HG03439 (cell line): Measurements from ENCODE around the gene CIROP.

ENCODE experiments used
- ATAC-seq: cut with Tn5 transposase; IDR thresholded peaks from one replicate; pipeline ENCODE4 v1.9.1; 2021; ENCODE audit warnings: mild to moderate bottlenecking, moderate library complexity; ENCODE audit not compliant: unreplicated experiment

Gene CIROP

DNA sequence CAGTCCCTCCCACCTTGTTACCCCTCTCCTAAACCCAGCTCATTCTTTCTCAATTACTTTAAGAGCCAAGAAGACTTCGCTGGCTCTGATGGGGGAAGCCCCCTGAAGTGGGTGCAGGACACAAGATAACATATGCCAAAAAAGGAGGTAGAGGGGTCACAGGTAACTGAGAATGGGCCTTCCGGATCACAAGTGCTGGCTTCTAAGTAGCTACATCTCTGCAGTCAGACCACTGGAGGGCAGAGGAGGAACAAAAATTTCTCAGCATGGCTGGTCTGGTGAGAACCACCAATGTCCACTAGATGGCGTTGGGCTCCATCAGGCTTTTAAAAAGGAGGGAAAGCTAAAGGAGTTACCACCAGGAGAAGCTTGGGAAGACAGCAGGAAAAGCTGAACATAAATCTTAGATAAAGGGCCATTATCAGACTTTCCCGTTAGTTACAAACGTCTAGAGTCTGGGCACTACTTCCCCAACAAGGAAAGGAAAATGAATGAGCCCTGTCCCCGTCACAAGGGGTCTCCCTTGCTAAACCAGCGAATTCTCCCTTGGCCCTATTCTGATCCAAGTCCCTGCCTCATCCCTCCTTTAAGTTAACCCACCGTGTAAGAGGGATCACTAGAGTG is 35.9 kb downstream of the CIROP start:
- ATAC-seq, result peak; percentile 67

DNA sequence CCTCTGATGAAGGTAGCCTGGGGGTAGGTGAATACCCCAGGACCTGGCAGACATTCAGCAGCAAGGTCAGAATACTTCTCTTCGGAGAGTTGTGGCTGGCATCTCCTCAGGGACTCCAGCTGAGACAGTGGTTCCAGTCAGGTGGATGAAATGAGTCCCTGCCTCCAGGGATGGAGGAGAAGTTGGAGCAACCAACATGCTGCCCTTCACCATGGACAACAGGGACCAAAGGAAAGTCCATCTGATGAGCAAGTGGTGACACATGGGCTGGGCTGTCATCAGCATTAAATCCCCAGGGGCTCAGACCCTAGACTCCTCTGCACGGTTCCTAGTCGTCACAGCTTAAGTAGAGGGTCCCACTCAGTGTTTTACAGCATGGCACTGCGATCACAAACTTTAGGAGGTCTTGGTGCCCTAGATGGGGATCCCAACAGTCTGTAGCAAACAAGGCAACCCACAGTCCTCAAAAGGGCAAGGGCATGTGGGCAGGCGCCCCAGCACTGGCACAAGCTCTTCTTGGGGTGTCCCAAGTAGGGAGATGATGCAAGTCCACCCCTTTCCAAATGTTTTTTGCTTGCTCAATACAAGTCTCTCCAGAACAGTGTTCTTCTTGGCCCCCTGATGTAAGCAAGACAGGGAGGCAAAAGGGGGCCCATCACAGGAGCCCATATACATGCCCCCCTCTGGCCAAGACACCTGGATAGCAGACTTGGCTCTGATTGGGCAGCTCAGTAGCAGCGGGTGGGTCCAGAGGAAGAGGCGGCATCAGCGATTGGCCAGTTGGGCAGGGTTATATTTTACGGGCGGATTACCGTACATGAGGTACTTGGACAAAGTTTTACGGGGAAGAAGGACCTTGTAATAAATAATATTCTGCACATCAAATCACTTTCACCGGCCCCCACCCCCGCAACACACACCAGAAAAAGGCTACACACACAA is 36.7 kb downstream of the CIROP start:
- no peak for ATAC-seq

DNA sequence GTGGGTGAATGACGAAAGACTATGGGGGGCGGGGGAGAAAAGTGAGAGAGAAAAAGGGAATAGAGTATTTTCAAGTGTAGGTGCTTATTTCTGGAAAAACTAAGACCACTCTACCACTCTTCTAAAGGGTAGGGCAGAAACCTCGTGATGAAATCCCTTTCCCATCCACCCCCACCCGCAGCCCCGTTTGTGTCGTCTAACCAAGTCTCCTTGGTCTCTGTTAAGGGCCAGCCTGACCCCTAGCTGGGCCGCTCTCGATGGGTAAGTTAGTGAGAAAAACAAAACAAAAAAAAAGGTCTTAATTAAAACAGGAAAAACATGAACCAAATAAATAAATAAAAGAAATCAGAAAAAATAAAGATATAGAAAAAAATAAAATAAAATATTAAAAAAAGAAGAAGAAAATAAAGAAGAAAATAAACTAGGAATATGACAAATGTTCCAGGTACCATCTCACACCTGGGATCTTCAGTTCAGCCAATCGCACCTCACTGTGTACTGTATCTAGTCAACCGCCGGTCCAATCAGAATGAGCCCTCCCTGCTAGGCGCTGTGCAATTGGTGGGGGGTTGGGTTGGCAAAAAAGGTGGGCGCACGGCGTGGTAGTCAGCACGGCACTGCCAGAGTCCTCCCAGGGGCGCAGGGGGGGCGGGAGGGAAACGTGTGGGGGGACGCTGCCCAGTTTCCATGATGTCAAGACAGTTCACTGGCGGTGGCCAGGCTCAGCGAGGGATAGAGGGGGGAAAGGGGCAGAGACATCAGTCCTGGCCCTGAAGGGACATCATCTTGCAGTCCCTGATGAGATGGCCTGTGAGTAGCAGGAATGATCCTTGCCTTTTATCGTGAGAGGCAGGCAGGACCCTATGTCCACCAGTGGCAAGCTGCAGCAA is 37.7 kb downstream of the CIROP start:
- no peak for ATAC-seq

DNA sequence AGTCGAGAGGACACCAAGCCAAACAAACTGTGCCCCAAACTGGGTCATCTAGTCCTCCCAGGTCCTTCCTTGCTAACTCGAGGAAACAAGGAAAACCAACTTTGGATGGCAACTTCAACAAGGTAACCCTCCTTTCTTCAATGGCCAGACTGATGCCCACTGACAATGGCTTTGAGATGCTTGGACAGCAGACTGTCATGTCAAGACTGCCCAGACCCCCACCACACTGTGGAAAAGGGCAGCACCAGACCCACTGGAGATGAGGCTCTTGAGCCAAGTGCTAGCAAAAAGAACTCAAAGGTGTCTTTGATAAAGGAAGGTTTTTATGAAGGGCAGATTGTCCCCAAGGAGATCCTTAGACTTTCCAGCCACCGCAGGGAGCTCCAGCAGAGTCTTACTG is 38.4 kb downstream of the CIROP start:
- no peak for ATAC-seq

DNA sequence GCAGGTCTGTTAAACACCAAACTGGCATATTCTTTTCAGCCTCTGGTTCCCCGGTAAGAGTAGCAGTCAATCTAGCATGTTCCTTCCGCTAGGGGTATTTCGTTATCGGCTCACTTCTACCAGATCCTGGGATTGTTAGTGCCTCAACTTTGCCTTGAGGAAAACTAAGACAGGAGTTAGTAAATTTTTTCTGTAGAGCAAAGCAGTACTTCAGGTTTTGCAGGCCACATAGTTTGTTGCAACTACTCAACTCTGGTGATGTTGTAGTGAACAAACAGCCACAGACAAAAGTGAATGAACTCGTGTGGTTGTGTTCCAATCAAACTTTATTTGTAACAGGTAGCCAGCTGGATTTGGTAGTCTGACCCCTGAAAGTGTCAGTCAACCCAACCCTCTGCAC is 41.2 kb downstream of the CIROP start:
- ATAC-seq, result no peak

DNA sequence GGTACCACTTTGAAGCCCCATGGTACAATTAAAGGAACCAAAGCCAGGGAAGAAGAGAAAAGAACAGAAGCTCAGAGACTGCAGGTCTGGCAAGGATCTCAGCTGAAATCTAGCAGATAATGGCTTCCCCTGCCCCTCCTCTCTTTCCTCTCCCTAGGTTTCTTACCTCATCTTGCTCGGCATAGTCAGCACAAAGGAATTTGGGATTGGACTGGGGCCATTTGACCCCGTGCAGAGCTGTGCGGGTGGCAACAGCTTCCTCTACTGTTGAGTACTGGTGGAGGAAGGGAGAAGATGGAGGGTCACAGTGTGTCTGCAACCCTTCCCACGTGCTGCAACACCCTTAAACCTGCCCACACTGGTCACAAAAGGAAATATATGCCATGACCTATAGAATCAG is 42.8 kb downstream of the CIROP start:
- ATAC-seq, result no peak

DNA sequence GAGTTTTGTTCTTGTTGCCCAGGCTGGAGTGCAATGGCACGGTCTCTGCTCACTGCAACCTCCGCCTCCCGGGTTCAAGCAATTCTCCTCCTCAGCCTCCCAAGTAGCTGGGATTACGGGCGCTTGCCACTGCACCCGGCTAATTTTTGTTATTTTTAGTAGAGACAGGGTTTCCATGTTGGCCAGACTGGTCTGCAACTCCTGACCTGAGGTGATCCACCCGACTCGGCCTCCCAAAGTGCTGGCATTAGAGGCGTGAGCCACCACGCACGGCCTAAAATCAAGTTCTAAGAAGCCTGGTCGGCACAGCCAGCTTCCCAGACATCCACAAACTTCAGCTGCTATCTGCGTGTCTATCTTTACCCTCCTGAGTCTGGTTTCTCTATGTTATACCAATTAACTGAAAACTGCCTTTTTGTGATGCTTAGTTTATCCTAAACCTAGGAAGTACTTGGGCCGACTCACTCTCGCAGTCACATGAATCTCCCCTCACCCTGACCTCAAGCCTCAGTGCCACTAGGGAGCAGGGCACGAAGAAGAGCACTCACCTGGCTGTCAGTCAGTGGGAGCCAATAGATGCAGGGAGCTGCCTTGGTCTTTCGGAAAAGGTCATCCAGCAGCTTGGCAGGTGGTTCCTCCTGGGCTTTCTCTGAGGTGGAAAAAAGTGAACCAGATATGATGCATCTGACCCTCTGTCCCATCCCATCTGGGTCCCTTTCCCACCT is 44.1 kb downstream of the CIROP start:
- ATAC-seq, result no peak

DNA sequence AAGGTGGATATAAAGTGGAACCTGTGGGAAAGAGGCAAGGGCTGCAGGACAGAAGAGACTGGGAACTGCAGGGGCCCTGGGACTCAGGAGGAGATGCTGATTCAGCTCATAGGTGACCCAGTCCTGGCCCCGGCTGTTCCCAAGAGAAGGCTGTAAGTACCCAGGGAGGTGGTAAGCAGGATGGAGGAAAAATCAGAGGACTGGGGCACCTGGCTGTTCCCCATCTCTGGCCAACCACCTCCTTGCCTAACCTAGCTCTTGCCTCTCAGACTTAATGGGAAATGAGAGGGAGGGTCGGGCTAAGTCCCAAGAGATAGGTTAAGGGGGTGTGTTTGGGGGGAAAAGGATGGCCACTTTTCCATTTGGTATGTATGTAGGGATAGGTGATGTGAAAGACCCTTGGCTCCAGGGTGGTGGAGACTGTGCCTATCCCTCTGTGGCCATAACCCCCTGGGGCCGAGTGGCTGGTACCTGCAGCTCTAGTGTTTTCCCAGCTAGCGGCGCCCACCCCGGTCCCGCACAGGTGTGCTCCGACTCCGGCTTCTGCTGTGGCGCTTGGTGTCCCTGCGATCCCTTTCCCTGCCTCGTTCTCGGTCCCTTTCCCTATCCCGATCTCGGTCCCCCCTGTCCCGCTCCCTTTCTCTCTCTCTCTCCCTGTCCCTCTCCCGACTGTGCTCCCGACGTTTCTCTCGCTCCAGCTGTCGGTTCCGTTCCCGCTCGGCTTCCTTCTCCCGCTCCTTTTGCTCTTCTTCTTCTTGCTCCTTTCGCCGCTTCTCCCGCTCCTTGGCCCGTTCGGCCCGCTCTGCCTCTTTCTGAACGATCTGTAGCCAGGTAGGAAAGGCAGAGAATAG is 45.9 kb downstream of the CIROP start:
- no peak for ATAC-seq

DNA sequence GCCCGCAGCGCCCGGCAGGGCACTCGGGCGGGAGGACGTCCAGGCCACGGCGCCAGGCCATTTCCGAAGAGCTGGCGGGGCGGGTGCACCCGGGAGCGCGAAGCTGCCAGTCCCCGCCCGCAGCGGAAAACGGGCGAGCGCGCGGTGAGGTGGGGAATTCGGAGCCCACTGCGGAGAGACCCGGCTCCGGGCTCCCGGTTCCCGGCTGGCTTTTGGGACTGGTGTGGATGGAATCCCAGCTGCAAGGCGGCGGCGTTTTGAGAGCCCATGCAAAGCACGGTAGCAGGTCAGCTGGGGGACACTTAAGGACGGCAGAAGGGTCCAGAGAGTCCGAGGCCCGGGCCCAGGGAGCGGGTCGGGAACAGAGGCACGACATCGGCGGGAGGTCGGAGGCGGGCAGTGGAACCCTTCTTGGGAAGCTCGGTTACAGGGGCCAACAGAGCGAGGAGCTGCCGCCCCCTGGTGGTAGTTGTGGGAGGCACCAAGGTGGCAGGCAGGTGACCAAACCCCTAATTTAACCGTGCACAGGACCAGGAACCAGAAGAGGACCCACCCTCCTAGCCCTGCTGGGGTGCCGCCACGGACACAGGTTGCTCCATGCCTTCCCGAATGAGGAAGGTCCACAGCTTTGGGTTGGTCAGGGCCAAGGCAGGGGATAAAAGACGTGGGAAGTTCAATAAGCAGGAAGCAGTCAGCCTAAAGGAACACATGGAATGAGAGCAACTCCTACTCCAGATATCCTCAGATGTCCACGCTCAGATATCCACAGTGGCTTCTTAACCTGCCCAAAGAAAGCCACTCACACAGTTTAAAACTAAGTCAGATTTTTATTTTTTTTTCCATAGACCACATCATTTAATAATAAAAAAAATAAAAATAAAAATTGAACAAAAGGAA is 46.8 kb downstream of the CIROP start:
- peak; percentile 62 for ATAC-seq

DNA sequence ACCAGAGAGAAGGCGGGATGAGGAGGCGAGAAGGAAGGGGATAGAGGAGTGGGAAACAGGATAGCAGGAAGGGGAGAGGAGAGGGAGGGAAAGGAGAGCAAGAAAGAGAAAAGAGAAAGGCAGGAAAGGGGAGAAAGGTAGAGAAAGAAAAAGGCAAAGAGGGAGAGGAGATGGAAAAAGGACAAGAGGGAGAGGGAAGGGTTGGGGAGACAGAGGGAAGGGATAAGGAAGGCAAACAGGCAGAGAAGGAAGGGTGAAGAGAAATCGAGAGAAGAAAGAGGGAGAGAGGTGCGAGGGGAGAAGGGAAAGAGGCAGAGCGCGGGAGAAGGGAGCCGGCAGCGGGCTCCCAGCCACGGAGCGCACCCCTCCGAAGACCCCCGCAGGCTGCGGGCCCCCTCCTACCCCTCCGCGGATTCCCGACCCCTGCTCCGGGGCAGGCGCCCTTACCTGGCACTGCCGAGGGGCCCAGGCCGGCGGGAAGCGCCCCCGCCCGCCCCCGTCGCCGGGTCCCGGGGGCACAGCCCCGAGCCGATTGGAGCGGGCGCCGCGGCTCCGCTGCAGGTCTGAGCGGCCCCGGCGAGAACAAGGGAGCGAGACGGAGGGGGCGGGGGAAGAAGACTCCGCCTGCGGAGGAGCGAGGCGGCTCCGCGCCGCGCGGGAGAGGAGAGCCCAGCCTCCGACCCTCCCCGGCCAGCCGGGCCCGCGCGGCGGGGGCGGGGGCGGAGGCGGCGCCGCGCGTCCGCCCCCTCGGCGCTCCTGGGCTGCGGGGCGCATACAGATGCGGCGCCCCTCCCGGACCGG is 47.6 kb downstream of the CIROP start, which contains the start of gene CDH24:
Gene CDH24 (minus strand): TSS at position 565 of the 801 bp plus-strand sequence. CDS start 1,787 bp downstream, outside the sequence.
- ATAC-seq, result peak; percentile 31

DNA sequence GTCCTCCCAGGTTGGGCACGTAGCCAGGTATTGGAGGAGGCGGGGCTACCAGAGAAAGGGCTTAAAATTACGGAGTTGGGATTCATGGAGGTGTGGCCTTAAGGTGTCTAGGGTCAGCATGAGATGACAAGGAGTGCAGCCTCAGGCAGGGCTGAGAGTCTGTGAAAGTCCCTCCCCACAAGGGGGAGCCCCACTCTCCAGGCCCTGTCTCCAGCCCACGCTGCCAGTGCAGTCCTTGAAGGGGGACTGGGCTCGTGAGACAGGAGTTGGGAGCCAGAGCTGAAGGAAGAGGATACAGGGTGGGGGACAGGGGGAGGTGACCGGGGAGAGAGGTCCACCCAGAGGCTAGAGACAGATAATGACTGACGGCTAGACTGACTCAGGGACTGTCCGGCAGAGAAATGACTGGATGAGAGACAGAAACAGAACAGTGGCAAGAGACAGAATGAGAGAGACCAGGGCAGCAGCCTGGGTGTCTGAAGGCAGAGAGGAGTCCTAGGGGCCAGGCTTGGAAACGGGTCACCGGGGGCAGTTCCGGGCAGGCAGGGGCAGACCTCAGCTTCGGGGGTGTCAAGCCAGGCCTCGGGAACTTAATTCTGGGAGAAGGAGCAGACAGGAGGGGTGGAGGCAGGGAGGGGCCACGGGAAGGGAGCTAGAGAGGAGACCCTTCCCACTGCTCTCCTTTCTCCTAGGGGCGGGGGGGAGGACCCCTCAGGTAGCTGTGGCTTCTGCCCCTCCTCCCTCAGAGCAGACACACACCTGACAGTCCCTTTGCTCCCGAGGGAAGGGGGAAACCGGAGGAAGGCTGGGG is 48.4 kb downstream of the CIROP start:
- peak; percentile 50 for ATAC-seq

DNA sequence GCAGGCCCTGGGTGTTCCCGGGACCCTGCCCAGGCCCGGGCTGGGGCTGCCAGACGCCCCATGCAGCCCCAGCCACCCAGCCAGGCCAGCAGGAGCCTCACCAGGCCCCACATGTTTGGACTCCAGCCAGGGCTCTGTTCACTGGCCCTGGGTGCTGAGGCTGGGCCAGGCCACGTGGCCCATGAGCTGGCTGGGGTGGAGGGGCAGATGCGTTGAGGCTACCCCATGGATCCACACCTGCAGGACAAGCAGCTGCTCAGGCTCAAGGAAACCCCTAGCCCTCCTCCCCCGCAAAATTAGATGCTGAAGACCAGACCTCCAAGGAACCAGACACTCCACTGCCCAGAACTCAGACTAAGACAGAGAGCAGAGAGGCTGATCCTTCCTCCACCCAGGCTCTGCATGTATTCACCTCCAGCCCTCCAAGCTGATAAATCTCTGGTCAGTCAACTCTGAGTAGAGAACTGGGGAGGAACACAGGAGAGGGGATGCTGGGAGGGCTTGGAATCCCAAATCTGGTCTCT is 49.1 kb downstream of the CIROP start:
- ATAC-seq, result no peak

DNA sequence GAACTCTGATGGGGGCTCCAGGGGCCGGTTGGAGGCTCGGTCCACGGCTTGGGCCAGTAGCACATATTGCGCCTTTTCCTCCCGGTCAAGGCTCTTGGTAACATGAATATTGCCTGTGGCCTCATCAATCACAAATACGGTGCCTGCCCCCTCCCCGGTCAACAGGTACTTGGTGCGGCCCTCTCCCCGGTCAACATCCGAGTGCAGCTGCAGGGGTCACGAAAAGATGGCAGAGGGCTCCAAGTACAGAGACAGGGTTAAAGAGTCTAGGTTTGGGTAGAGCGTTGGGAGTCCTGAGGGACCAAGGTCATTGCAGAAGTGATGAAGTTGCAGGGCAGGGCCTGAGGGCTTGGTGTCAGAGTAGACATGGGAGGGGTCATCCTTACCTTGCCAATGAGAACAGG is 49.6 kb downstream of the CIROP start:
- no peak for ATAC-seq

DNA sequence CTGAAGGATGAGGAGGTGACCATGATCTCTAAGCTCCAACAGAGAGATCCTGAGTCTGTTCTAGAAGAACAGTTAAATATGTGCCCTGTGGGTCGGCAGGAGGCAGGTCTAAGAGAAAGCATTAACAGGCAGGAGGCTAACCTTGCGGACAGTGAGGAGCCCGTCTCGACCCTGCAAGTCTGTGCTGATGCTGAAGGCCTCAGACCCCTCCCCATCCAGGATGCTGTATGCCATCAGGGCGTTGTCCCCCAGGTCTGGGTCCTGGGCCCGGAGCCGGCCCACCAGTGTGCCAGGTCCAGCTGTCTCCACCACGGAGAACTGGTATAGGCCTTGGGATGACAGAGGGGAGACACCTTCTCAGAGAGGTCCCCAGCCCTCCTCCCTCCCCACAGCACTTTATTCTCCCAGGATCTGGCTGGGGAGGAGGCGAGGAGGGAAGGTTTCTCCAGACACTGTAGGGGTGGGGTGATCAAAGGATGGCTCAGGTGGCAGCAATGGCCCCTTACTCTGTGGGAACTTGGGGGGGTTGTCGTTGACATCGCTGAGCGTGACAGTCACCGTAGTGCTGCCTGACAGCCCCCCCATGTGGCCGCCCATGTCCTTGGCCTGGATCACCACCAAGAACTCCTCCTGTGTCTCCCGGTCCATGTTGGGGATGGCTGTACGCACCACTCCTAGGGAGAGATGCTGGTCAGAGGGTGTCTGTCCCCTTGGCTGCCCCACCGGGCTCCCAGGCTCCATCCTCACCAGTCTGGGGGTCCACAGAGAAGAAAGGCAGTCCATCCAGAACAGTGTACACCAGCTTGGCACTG is 50.6 kb downstream of the CIROP start:
- no peak for ATAC-seq

DNA sequence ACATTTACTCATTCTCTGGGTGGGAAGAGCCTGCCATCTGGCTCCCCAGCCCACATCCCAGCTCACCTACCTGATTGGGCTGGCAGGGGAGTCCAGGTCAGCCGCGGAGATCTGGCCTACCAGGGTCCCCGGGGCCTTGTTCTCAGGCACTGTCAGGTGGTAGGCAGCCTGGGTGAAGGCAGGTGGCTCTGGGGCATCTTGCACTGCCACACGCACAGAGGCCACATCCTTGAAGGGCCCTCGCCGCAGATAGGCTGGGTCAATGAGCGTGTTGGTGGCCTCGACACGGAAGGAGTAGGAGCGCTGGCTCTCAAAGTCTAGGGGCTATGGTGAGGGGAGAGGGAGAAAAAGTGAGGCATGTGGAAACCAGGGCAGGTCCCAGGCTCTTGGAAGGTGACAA is 51.4 kb downstream of the CIROP start:
- ATAC-seq, result no peak

DNA sequence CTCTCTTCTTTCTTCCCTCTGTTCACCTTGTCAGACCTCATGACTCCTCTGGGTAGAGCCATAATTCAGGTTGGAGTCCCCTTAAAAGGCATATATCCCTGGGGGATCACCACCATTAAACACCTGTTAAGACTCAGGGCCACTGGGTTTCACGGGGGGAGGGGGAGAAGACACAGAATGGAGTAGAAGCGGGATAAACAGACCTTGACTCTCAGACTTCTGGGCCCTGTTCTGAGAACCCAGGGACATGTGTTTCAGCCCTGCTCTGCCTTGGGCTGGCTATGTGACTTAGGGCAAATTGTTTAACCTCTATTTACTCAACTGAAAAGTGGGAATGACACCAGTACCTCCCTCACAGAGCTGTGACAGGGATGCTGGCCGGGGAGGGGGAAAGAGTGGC is 52.1 kb downstream of the CIROP start:
- ATAC-seq, result no peak
